NCI-H128 (cell line): Measurements from ENCODE around the gene MAP7.

Source experiments
- DNase-seq: peaks from one replicate; lab custom pipeline; 2025; ENCODE audit not compliant: unreplicated experiment; lab: John Stamatoyannopoulos, UW

MAP7 gene

GRCh38 chr6:136426627-136427377, 123.4 kb downstream of the MAP7 start:
- DNase-seq, result no peak

- DNase-seq, result no peak
Measured at GRCh38 chr6:136425793-136426192, 124.4 kb downstream of the MAP7 start.

- no peak for DNase-seq
Measured at GRCh38 chr6:136424901-136425300, 125.3 kb downstream of the MAP7 start.

- DNase-seq, result no peak
Measured at GRCh38 chr6:136424450-136424849, 125.8 kb downstream of the MAP7 start.

- DNase-seq, result no peak
Measured at GRCh38 chr6:136421537-136422158, 128.6 kb downstream of the MAP7 start.

GRCh38 chr6:136420853-136421252, 129.4 kb downstream of the MAP7 start:
- DNase-seq, result no peak

- no peak for DNase-seq
Measured at GRCh38 chr6:136415351-136416007, 134.7 kb downstream of the MAP7 start.

- no peak for DNase-seq
Measured at GRCh38 chr6:136412410-136412809, 137.8 kb downstream of the MAP7 start.

GRCh38 chr6:136411453-136412354, 138.5 kb downstream of the MAP7 start:
- no peak for DNase-seq

- no peak for DNase-seq
Measured at GRCh38 chr6:136411025-136411325, 139.2 kb downstream of the MAP7 start.

- no peak for DNase-seq
Measured at GRCh38 chr6:136410201-136411024, 139.8 kb downstream of the MAP7 start.

- DNase-seq, result no peak
Measured at GRCh38 chr6:136409597-136409996, 140.6 kb downstream of the MAP7 start.

GRCh38 chr6:136408204-136408603, 142.0 kb downstream of the MAP7 start:
- no peak for DNase-seq

- DNase-seq, result no peak
Measured at GRCh38 chr6:136405420-136406029, 144.7 kb downstream of the MAP7 start.

- DNase-seq, result no peak
Measured at GRCh38 chr6:136404627-136405419, 145.4 kb downstream of the MAP7 start.

GRCh38 chr6:136404007-136404406, 146.2 kb downstream of the MAP7 start:
- DNase-seq, result no peak

GRCh38 chr6:136403110-136403980, 146.9 kb downstream of the MAP7 start:
- no peak for DNase-seq

- DNase-seq, result no peak
Measured at GRCh38 chr6:136401749-136402148, 148.5 kb downstream of the MAP7 start.
